ENCODE data around the gene HEXD. TPM values are rescaled to one million over a fixed set of nuclear protein-coding genes. Genes with fewer than 3 reads are reported as not detected.
A peak's percentile ranks its signal among the peaks of the same experiment; 100 is the strongest.
"Not testable (repeated sequence)": the region's sequence is repeated elsewhere in the genome, so short reads cannot be mapped to it uniquely, and the experiment has no call there.

The HEXD gene
- total RNA-seq, 1 donor from 2014 or later, result 11.4 TPM

- peak overlapping the region; percentile 87 for H3K4me3 ChIP-seq (ENCODE audit: low read depth, low read length)
- no peak for TF ChIP-seq CTCF (conservative IDR thresholded peaks at IDR 0.05; ENCODE audit: low read depth, low read length)
- peak; percentile 39 for DNase-seq (ENCODE audit: low read depth)
Measured at GRCh38 chr17:82457929-82458178, 39.7 kb downstream of the HEXD start.

DNA sequence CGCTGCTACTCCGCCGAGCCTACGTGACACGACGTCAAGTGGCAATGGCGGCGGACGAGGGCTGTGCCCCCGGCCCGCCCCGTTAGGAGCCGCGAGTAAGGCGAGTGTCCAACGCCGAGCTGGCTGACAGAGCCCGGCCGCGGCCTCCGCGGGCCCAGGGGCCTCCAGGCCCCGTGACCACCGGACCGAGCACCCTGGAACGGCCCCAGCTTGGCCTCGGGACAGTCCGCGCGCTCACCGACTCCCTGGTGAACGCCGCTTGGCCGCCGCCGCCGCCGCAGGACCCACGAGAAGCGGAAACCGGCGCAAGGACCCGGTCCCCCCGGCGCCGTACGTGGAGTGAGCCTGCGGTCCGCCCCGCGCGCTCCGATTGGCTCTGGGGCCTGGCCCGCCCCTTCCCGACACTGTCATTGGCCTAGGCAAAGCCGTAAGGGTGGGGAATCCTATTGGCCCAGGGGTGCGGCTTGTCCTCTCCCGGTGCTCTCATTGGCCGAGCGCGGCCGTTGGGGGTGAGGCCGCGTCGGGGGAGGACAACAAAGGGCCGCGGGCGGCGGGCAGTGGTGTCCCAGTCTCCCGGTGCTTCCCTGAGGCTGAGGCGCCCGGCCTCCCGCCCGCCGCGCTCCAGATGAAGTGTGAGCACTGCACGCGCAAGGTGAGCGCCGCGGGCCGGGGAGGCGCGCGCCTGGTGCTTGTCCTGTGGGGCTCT, 40.2 kb downstream of the HEXD start, which contains the start of gene NARF:
NARF (plus strand) TSS at position 563 of the 706 bp plus-strand sequence; CDS start at position 626, 63 bp downstream.
- TF ChIP-seq CTCF (conservative IDR thresholded peaks at IDR 0.05; ENCODE audit: low read depth, low read length), result no peak
- peak; percentile 65 for DNase-seq (ENCODE audit: low read depth)
- peak within 1 kb of the TSS; percentile 87 for H3K4me3 ChIP-seq (ENCODE audit: low read depth, low read length)

DNA sequence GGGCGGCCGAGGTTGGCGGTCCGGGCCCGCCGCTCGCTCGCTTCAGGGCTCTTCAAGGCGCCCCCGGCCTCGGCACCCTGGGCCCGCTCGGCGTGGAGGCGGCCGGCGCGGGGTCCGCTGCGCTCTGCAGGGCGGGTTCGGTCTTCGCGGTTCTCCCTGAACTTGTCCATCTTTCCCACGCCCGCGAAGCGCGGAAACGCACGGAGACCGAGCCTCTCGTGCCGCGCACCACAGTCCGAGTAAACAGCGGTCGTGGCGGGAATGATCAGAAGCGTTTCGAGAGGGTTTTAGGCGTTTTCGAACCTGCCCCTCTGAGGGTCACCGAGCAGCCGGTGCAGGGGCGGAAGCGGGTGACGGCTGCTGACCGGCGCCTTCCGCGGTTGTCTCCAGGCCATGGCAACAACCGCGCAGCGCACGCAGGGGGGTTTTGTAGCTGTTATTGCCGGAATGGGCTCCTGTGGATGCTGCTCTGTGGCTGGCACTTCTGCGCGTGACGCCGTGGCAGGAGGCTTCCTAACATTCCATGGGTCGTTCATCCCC, 40.8 kb downstream of the HEXD start:
- TF ChIP-seq CTCF (conservative IDR thresholded peaks at IDR 0.05; ENCODE audit: low read depth, low read length), result no peak
- peak overlapping the region; percentile 87 for H3K4me3 ChIP-seq (ENCODE audit: low read depth, low read length)
- no peak for DNase-seq (ENCODE audit: low read depth)

- H3K4me3 ChIP-seq (ENCODE audit: low read depth, low read length); DNase-seq (ENCODE audit: low read depth): not testable (repeated sequence)
Measured at GRCh38 chr17:82459936-82460335, 41.8 kb downstream of the HEXD start.

DNA sequence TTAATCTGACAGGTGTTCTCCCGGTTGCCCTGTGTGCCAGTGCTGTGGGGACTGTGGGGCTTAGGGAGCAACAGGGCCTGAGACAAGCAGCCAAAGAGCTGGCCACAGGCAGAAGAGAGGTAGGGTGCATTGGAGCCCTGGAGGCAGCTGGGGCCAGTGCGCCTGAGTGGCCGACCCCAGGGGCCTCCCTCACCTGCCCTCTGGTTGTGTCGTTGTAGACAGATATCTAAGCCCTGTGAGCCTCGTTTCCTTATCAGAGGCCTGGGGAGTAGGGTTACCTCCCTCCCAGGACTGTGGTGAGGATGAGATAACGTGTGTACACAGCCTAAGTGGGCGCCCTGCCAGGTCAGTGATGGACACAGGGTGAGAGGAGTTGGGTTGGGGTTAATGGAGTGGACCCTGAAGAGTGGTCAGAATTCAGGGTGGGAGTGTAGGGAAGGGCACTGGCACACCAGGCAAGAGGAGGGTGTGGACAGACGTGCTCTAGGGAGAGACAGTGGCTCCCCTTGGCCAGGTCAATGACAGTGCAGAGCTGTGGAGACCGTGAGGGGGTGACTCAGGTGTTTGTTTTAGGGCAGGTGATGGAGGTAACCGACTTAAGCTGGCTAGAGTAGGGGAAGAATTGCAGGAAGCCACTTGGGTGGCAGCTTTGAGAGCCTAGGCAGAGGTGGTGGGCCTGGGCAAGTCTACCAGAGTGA, 43.8 kb downstream of the HEXD start:
- no peak for TF ChIP-seq CTCF (conservative IDR thresholded peaks at IDR 0.05; ENCODE audit: low read depth, low read length)
- DNase-seq (ENCODE audit: low read depth), result no peak
- H3K4me3 ChIP-seq (ENCODE audit: low read depth, low read length), result no peak overlapping the region

DNA sequence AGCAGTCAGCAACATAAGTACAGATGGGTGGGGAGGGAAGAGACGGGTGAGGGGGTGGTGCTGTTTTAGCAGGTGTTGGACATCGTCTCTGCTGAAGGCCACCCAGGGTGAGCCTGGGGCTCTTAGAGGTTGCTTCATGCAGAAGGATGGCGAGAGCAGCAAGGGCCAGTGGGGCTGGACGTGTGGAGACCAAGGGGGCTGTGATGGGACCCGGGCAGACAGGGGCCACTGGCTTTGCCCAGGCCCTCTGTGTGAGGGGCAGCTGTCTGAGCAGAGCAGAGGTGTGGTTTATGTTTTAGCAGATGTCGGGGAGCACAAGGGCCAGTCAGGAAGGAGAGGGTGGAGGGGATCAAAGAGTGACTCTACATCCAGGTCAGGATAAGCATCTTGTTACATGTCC, 45.2 kb downstream of the HEXD start:
- H3K4me3 ChIP-seq (ENCODE audit: low read depth, low read length), result no peak overlapping the region
- DNase-seq (ENCODE audit: low read depth), result no peak
- TF ChIP-seq CTCF (conservative IDR thresholded peaks at IDR 0.05; ENCODE audit: low read depth, low read length), result no peak

DNA sequence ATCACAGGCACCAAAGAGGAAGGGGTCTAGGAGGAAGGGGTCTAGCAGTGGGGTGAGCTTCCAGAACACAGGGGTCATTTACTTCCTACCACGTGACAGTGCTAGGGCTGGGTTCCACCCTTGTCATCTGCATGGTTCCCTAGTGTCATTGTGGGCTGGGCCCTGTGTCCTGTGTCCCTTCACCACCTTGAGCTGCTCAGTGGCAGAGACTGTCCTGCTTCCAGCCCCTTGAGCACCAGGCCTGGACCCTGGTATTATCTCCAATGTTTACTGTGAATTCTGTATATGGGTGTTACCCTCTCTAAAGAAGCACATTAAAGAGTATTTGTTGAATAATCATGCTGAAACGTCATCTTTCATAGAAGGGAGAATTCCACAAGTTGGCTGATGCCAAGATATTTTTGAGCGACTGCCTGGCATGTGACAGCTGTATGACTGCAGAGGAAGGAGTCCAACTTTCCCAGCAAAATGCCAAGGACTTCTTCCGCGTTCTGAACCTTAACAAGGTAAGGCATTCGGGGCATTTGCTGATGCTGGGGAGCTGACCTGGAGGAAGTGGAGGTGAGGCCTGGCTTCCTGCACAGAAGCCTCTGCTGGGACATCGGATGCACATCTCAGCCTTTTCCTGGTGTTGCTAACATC, 45.9 kb downstream of the HEXD start:
- no peak overlapping the region for H3K4me3 ChIP-seq (ENCODE audit: low read depth, low read length)
- no peak for TF ChIP-seq CTCF (conservative IDR thresholded peaks at IDR 0.05; ENCODE audit: low read depth, low read length)

More for the DNA sequence above, 45.9 kb downstream of the HEXD start:
- no peak for DNase-seq (ENCODE audit: low read depth)
